GM20000 (cell line): ENCODE data around the gene CEMIP2.

Source experiments
- DNase-seq: peaks from one replicate; pipeline ENCODE4 v3.0.0; 2012; ENCODE audit warnings: low spot score
- CTCF ChIP-seq: IDR thresholded peaks from 2 replicates; pipeline ENCODE4 v1.5.1; 2012; ENCODE audit warnings: mild to moderate bottlenecking, control low read depth; ENCODE audit errors: extremely low read depth, missing control alignments

CEMIP2 gene

DNA sequence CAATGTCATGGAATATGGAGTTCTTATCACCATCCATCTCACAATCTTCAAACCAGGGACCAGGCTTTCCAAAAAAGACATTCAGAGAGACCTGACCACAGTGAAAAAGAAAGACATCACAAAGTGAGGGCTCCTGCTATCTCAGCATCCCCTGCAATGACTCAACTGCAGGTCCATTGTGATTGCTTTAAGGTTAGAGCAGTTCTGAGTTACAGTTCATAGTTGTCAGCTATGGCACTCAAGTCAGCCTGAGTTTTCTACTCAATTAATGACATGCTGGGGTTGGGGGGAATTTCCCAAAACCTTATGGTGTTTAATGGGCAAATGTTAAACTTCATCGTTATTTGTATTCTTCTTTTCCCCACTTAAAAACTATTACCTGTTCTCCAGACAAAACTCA is 58.9 kb downstream of the CEMIP2 start:
- TF ChIP-seq CTCF, result no peak
- DNase-seq, result no peak

GRCh38 chr9:71706176-71706575 is 62.1 kb downstream of the CEMIP2 start:
- DNase-seq, result no peak
- no peak for TF ChIP-seq CTCF

GRCh38 chr9:71704796-71705195 is 63.5 kb downstream of the CEMIP2 start:
- DNase-seq, result no peak
- no peak for TF ChIP-seq CTCF

- no peak for TF ChIP-seq CTCF
- no peak for DNase-seq
These were observed 65.0 kb downstream of the CEMIP2 start for GRCh38 chr9:71703172-71703872.

GRCh38 chr9:71697882-71698281 is 70.4 kb downstream of the CEMIP2 start:
- no peak for DNase-seq
- no peak for TF ChIP-seq CTCF

GRCh38 chr9:71694332-71694731 is 74.0 kb downstream of the CEMIP2 start:
- no peak for DNase-seq

DNA sequence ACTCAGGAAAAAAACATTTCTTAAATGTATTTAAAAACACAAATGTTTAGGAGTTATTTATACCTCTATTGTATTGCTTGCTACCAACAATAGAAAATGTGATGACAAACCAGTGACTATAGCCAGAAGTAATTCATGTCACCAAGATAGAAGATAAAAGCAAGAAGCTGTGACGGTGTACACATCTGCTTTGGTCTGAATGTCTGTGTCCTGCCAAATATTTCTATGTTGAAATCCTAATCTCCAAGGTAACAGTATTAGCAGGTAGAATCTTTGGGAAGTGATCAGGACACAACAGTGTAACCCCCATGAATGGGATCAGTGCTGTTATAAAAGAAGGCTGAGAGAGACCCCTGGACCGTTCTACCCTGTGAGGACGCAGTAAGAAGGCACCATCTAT is 74.7 kb downstream of the CEMIP2 start:
- DNase-seq, result no peak
- no peak for TF ChIP-seq CTCF

More at GRCh38 chr9:71694332-71694731, 74.0 kb downstream of the CEMIP2 start:
- TF ChIP-seq CTCF, result no peak
